ENCODE results near the gene DIAPH2.
"Not testable (repeated sequence)": the region's sequence is repeated elsewhere in the genome, so short reads cannot be mapped to it uniquely, and the experiment has no call there.

Gene DIAPH2

GRCh38 chrX:96719161-96719875 is 34.7 kb downstream of the DIAPH2 start:
- no peak for DNase-seq

- no peak for DNase-seq
Observed at GRCh38 chrX:96721354-96721753, 36.7 kb downstream of the DIAPH2 start.

- no peak for DNase-seq
Observed at GRCh38 chrX:96722781-96723180, 38.1 kb downstream of the DIAPH2 start.

GRCh38 chrX:96729053-96729452 is 44.4 kb downstream of the DIAPH2 start:
- DNase-seq: no peak

GRCh38 chrX:96729868-96730643 is 45.4 kb downstream of the DIAPH2 start:
- no peak for DNase-seq

GRCh38 chrX:96731000-96731399 is 46.4 kb downstream of the DIAPH2 start:
- not testable (repeated sequence) for DNase-seq

GRCh38 chrX:96743367-96744073 is 58.9 kb downstream of the DIAPH2 start:
- DNase-seq: no peak

GRCh38 chrX:96752781-96753180 is 68.1 kb downstream of the DIAPH2 start:
- DNase-seq: no peak

GRCh38 chrX:96753230-96753629 is 68.6 kb downstream of the DIAPH2 start:
- DNase-seq: no peak

GRCh38 chrX:96756491-96756890 is 71.8 kb downstream of the DIAPH2 start:
- no peak for DNase-seq

GRCh38 chrX:96761566-96761965 is 76.9 kb downstream of the DIAPH2 start:
- no peak for DNase-seq

- no peak for DNase-seq
Observed at GRCh38 chrX:96763608-96764007, 79.0 kb downstream of the DIAPH2 start.

- no peak for DNase-seq
Observed at GRCh38 chrX:96764864-96765263, 80.2 kb downstream of the DIAPH2 start.

GRCh38 chrX:96770315-96770714 is 85.7 kb downstream of the DIAPH2 start:
- no peak for DNase-seq

- no peak for DNase-seq
Observed at GRCh38 chrX:96771486-96771885, 86.8 kb downstream of the DIAPH2 start.

GRCh38 chrX:96774116-96774515 is 89.5 kb downstream of the DIAPH2 start:
- DNase-seq: no peak

- no peak for DNase-seq
Observed at GRCh38 chrX:96776966-96777365, 92.3 kb downstream of the DIAPH2 start.

GRCh38 chrX:96791559-96791958 is 106.9 kb downstream of the DIAPH2 start:
- no peak for DNase-seq

GRCh38 chrX:96792047-96792446 is 107.4 kb downstream of the DIAPH2 start:
- no peak for DNase-seq

- no peak for DNase-seq
Observed at GRCh38 chrX:96798982-96799381, 114.3 kb downstream of the DIAPH2 start.

- DNase-seq: no peak
Observed at GRCh38 chrX:96807318-96807717, 122.7 kb downstream of the DIAPH2 start.

GRCh38 chrX:96820935-96821334 is 136.3 kb downstream of the DIAPH2 start:
- DNase-seq: no peak

- DNase-seq: no peak
Observed at GRCh38 chrX:96824166-96824565, 139.5 kb downstream of the DIAPH2 start.

- no peak for DNase-seq
Observed at GRCh38 chrX:96833333-96833732, 148.7 kb downstream of the DIAPH2 start.

Measured in SW 1271 (cell line).